ENCODE data around the gene TSGA10IP. TPM values are rescaled to one million over a fixed set of nuclear protein-coding genes. Genes with fewer than 3 reads are reported as not detected.
A peak's percentile ranks its signal among the peaks of the same experiment; 100 is the strongest.

TSGA10IP gene
- total RNA-seq, 2 donors from 2014 or later: not detected

- TF ChIP-seq CTCF (IDR thresholded peaks at IDR 0.05): no peak
- H3K9me3 ChIP-seq: no peaks in the 10 kb centered on the region
- no peak overlapping the region for H3K27ac ChIP-seq
- H3K4me3 ChIP-seq: no peak overlapping the region
- no peaks in the 10 kb centered on the region for H3K27me3 ChIP-seq
- H3K36me3 ChIP-seq: peaks cover 14% of the 10 kb centered on the region
- DNase-seq (ENCODE audit: low spot score): no peak
- no peaks in the 10 kb centered on the region for H3K4me1 ChIP-seq
Measured at GRCh38 chr11:65982824-65983588, 37.7 kb downstream of the TSGA10IP start.

- no peak overlapping the region for H3K4me3 ChIP-seq
- peaks cover 8% of the 10 kb centered on the region for H3K36me3 ChIP-seq
- no peak for DNase-seq (ENCODE audit: low spot score)
- TF ChIP-seq CTCF (IDR thresholded peaks at IDR 0.05): no peak
- no peaks in the 10 kb centered on the region for H3K9me3 ChIP-seq
- no peaks in the 10 kb centered on the region for H3K4me1 ChIP-seq
- no peaks in the 10 kb centered on the region for H3K27me3 ChIP-seq
- H3K27ac ChIP-seq: no peak overlapping the region
Measured at GRCh38 chr11:65983589-65983987, 38.3 kb downstream of the TSGA10IP start.

GRCh38 chr11:65987336-65987735, 42.1 kb downstream of the TSGA10IP start:
- Histone ChIP-seq H3K36me3 (no peaks in the 10 kb centered on the region), H3K4me1 (no peaks in the 10 kb centered on the region), H3K27ac (no peak overlapping the region), H3K27me3 (no peaks in the 10 kb centered on the region), H3K9me3 (no peaks in the 10 kb centered on the region), H3K4me3 (no peak overlapping the region)
- no peak for TF ChIP-seq CTCF (IDR thresholded peaks at IDR 0.05)
- DNase-seq (ENCODE audit: low spot score): no peak

GRCh38 chr11:65988791-65989592, 43.7 kb downstream of the TSGA10IP start:
- no peak overlapping the region for H3K27ac ChIP-seq

GRCh38 chr11:65992056-65992455, 46.8 kb downstream of the TSGA10IP start:
- Histone ChIP-seq H3K36me3 (peaks cover 4% of the 10 kb centered on the region), H3K4me3 (no peak overlapping the region), H3K4me1 (no peaks in the 10 kb centered on the region), H3K9me3 (no peaks in the 10 kb centered on the region), H3K27ac (no peak overlapping the region), H3K27me3 (no peaks in the 10 kb centered on the region)
- TF ChIP-seq CTCF (IDR thresholded peaks at IDR 0.05): no peak
- no peak for DNase-seq (ENCODE audit: low spot score)

More at GRCh38 chr11:65988791-65989592, 43.7 kb downstream of the TSGA10IP start:
- Histone ChIP-seq H3K9me3 (no peaks in the 10 kb centered on the region), H3K4me1 (no peaks in the 10 kb centered on the region), H3K27me3 (no peaks in the 10 kb centered on the region), H3K36me3 (no peaks in the 10 kb centered on the region), H3K4me3 (no peak overlapping the region)
- TF ChIP-seq CTCF (IDR thresholded peaks at IDR 0.05): peak; percentile 85 to 93
- peak; percentile 96 for DNase-seq (ENCODE audit: low spot score)

All from right atrium auricular region (tissue), 2 donors.